ENCODE measurements around the gene NUCB2.

The NUCB2 gene

DNA sequence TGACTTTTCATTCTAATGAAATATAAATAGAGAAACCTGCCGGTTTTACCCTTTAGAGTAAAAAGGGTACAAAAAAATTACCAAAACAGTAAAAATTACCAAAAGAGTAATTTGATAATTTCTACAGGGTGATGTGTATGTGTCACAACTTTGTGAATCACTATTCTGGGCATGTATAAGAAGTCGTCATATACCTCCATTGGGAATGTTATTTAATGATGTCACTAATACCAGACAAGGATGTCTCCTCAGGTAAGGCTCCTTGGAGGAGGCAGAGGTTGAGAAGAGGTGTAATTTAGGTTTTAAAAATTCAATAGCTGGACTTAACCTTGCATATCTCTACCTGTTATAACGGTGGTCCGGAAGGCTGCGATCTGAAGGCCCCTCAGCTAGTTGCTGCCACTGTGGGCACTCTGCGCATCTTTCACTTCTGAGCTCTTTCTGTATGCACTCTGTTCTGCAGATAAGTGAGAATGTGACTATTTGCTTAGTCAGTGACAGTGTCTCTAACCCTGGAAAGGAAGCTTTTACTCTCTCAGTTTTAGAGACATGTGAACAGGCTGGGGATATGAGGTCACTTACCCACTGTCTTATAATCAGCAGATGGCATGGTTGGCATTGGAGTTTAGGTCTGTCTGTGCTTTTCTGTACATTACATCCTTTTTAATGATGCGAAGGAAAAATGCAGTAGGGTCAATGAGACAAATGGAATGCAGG is 74.1 kb downstream of the NUCB2 start:
- peaks cover 0 to 34% (median 25%) of the 10 kb centered on the region in 11 experiments; a peak in 15 of 22 replicates for H4K20me1 ChIP-seq
- H3K36me3 ChIP-seq, result peaks cover 0 to 13% (median 0%) of the 10 kb centered on the region in 11 experiments; a peak in 2 of 22 replicates
- no peak overlapping the region for H3K4me3 ChIP-seq
- no peak overlapping the region for H3K27ac ChIP-seq
- peaks cover 42 to 62% (median 59%) of the 10 kb centered on the region in 11 experiments for H3K27me3 ChIP-seq
- no peak overlapping the region for H3K9ac ChIP-seq
- H3K4me1 ChIP-seq, result peaks cover 6 to 32% (median 27%) of the 10 kb centered on the region in 10 experiments
- peak overlapping the region in 1 of 11 experiments; percentile 94; a peak in 2 of 22 replicates for H3K4me2 ChIP-seq
- peaks cover 6 to 10% (median 8%) of the 10 kb centered on the region in 11 experiments; a peak in 19 of 22 replicates for H3K9me3 ChIP-seq (replicated peaks in 1 of 11)
- no peak for TF ChIP-seq Cebpa-rat (IDR thresholded peaks at IDR 0.05)

DNA sequence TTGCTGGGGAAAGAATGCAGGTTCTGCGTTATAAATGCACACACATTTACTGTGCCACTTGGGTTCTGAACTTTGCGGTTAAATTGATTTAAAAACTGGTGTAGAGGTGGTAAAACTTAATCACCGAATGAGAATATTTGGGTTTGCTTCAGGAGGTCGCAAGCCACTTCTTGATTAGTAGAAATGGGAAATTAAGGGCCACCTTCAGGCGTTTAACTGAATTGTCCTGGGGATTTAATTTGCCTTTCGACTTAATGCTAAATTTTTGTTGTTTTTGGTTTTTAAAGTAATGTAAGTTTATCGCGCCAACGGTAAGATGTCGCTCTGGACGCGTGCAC is 74.6 kb downstream of the NUCB2 start:
- H3K36me3 ChIP-seq, result peaks cover 0 to 11% (median 0%) of the 10 kb centered on the region in 11 experiments; a peak in 2 of 22 replicates
- peak overlapping the region; percentile 88 to 99 (median 93) for H3K4me2 ChIP-seq
- peaks cover 9 to 15% (median 13%) of the 10 kb centered on the region in 11 experiments; a peak in 19 of 22 replicates for H3K9me3 ChIP-seq (replicated peaks in 1 of 11)
- peaks cover 6 to 32% (median 27%) of the 10 kb centered on the region in 10 experiments for H3K4me1 ChIP-seq
- TF ChIP-seq Cebpa-rat (IDR thresholded peaks at IDR 0.05), result no peak
- peak overlapping the region; percentile 49 to 74 (median 61) for H3K4me3 ChIP-seq
- peak overlapping the region in 2 of 11 experiments; percentile 14 to 38; a peak in 1 of 22 replicates for H3K27ac ChIP-seq
- H4K20me1 ChIP-seq, result peaks cover 0 to 34% (median 25%) of the 10 kb centered on the region in 11 experiments; a peak in 15 of 22 replicates
- peaks cover 42 to 62% (median 59%) of the 10 kb centered on the region in 11 experiments for H3K27me3 ChIP-seq
- peak overlapping the region in 5 of 11 experiments; percentile 11 to 63 (median 59); a peak in 9 of 22 replicates for H3K9ac ChIP-seq

DNA sequence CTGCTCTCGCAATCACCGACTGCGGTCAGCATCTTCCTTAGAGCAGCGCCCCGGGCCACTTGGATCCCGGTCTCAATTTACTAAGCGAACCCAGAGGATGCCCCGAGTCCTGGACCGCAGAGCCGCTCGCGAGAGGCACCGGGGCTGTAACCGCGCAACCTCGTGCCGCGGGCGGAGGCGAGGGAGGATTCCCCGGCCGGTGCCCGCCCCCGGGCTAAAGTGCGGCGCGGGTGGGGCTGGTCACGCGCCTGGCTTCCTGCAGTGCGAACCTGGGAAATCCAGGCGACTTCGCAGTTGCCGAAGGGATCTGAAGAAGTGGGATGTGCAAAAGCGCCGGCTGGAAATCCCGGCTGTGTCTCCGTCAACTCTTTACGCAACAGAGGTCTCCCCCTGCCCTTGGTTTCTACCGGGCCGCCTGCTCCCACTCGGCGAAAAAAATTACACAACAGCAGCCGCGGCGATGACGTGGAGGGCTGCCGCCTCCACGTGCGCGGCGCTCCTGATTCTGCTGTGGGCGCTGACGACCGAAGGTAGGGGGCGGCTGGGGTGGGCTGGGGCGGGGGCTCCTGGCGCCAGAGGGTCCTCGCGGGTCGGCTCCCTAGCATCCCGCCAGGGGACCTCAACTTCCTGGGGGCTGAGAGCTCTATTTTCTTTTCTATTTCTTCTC is 75.1 kb downstream of the NUCB2 start, which contains the start of gene NCR3LG1:
Gene NCR3LG1 (plus strand): TSS at position 291 of the 667 bp plus-strand sequence. CDS start 170 bp downstream, at position 461.
- H3K27ac ChIP-seq, result peak within 1 kb of the TSS in 3 of 11 experiments; percentile 14 to 45 (median 39); a peak in 5 of 22 replicates
- peaks cover 42 to 62% (median 59%) of the 10 kb centered on the region in 11 experiments for H3K27me3 ChIP-seq
- H3K4me2 ChIP-seq, result peak within 1 kb of the TSS; percentile 88 to 99 (median 93)

DNA sequence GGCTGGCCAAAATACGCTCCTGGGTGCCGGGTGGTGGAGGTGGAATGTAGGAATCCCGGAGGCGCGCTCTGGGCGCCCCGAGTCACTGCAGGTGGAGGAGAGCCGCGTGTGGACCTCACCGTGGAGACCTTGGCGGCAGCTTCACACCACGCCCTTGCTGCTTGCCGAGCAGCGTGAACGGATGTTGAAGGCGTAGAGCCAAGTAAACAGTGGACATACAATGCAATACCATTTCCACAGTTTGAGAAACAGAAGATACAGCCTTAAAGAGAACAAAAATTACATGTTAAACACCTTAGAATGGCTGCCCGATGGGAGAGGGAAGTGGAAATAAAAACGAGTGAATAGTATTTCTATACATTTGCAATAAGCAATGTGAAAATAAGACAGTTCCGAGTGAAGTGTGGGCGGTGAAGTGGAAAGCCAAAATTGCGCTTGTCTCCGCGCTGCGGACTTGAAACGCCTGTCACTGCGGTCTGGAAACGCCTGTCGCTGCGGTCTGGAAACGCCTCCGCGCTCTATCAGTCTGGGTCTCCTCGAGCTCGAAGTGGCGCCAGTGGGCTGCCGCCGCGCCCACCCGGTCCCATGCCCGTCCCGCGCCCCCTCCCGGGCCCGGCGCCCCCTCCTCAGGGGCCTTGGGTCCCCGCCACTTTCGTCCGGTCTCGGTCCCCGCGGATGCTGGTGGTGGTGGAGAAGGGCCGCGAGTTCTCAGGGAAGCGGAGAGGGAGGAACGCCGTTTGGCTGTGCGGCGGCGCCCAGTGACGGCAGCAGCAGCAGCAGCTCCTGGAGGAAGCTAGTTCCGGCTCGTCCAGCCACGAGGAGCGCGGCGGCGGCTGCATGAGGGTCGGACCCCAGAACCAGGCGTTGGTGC is 76.6 kb downstream of the NUCB2 start:
- H3K4me2 ChIP-seq, result peak overlapping the region; percentile 88 to 99 (median 93)
- peak overlapping the region; percentile 49 to 74 (median 61) for H3K4me3 ChIP-seq
- peak overlapping the region in 3 of 11 experiments; percentile 15 to 45 (median 31); a peak in 3 of 22 replicates for H3K27ac ChIP-seq
- peaks cover 42 to 62% (median 59%) of the 10 kb centered on the region in 11 experiments for H3K27me3 ChIP-seq
- H3K4me1 ChIP-seq, result peaks cover 6 to 32% (median 27%) of the 10 kb centered on the region in 10 experiments
- H4K20me1 ChIP-seq, result peaks cover 0 to 34% (median 25%) of the 10 kb centered on the region in 11 experiments; a peak in 15 of 22 replicates
- H3K36me3 ChIP-seq, result peaks cover 0 to 8% (median 0%) of the 10 kb centered on the region in 11 experiments; a peak in 2 of 22 replicates
- peak overlapping the region in 10 of 11 experiments; percentile 8 to 63 (median 54); a peak in 18 of 22 replicates for H3K9ac ChIP-seq
- H3K9me3 ChIP-seq (replicated peaks in 1 of 11), result peaks cover 10 to 24% (median 19%) of the 10 kb centered on the region in 11 experiments; a peak in 19 of 22 replicates
- no peak for TF ChIP-seq Cebpa-rat (IDR thresholded peaks at IDR 0.05)

More for the DNA sequence above, 75.1 kb downstream of the NUCB2 start, which contains the start of gene NCR3LG1:
- peak within 1 kb of the TSS; percentile 49 to 74 (median 61) for H3K4me3 ChIP-seq
- peak in 2 of 11 experiments; percentile 11 to 68; a peak in 3 of 22 replicates for TF ChIP-seq Cebpa-rat (IDR thresholded peaks at IDR 0.05)
- peaks cover 10 to 20% (median 16%) of the 10 kb centered on the region in 11 experiments; a peak in 19 of 22 replicates for H3K9me3 ChIP-seq (replicated peaks in 1 of 11)
- H4K20me1 ChIP-seq, result peaks cover 0 to 34% (median 25%) of the 10 kb centered on the region in 11 experiments; a peak in 15 of 22 replicates
- H3K9ac ChIP-seq, result peak within 1 kb of the TSS in 9 of 11 experiments; percentile 7 to 63 (median 55); a peak in 15 of 22 replicates
- H3K36me3 ChIP-seq, result peaks cover 0 to 8% (median 0%) of the 10 kb centered on the region in 11 experiments; a peak in 2 of 22 replicates
- H3K4me1 ChIP-seq, result peaks cover 6 to 32% (median 27%) of the 10 kb centered on the region in 10 experiments

DNA sequence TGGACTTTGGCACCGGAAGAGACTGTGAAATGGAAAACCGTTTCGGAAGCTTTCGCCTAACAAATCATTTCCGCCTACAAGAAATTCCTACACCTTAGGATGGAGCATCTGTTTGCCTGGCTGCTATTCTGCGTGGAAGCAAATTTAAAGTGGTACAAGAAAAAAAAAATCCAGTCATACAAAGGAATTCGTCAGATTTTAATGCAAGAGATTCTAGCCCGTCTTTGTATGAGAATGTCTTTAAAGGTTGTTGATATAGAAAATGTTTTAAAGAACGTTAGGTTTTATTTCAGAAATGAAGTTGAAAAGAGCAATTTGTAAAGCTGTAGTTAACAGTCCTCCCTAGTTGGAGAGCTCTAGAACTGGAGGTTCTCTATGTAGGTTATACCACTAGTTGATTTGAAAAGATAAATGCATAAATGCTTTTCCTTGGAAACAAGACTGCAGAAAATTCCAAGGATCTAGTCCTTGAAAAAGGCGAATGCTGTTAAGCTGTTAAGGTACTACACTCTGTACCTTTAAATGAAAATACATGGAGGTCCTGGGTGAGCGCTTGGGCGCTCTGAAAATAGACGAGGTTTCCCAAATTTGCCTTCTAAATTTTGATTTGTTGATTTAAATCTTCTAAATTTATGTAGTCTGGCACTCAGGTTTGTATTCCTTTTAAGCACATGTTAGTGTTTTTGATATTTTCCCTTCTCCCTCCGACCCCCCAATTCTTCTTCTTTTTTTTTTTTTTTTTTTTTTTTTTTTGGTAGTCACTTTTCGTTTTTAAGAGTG is 77.5 kb downstream of the NUCB2 start:
- H4K20me1 ChIP-seq, result peaks cover 0 to 34% (median 25%) of the 10 kb centered on the region in 11 experiments; a peak in 15 of 22 replicates
- H3K4me2 ChIP-seq, result peak overlapping the region; percentile 88 to 99 (median 93)
- peaks cover 11 to 24% (median 19%) of the 10 kb centered on the region in 11 experiments; a peak in 19 of 22 replicates for H3K9me3 ChIP-seq (replicated peaks in 1 of 11)
- H3K4me3 ChIP-seq, result peak overlapping the region; percentile 49 to 74 (median 61)
- H3K9ac ChIP-seq, result peak overlapping the region in 10 of 11 experiments; percentile 8 to 63 (median 54); a peak in 16 of 22 replicates
- no peak for TF ChIP-seq Cebpa-rat (IDR thresholded peaks at IDR 0.05)
- H3K27me3 ChIP-seq, result peaks cover 42 to 62% (median 59%) of the 10 kb centered on the region in 11 experiments
- H3K27ac ChIP-seq, result peak overlapping the region in 3 of 11 experiments; percentile 15 to 45 (median 31); a peak in 2 of 22 replicates
- peaks cover 0 to 7% (median 0%) of the 10 kb centered on the region in 11 experiments; a peak in 2 of 22 replicates for H3K36me3 ChIP-seq
- peaks cover 6 to 32% (median 27%) of the 10 kb centered on the region in 10 experiments for H3K4me1 ChIP-seq

DNA sequence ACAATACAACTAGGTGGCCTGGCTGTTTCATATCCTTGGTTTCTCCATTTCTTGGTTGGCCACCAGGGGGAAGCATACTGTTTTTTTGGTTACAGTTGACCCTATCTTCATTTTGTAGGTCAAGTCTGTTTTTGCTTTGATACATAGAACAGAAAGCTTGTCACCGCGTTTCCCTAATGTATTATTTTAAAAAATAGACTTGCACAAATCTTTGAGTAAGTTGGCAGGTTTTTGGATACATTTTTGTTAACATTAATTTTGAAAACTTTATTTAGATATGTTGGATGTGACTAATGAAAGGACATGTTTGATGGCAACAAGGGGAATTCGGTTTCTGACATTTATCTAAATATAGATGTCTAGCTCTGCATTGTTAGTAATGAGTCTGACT is 78.1 kb downstream of the NUCB2 start:
- no peak for TF ChIP-seq Cebpa-rat (IDR thresholded peaks at IDR 0.05)
- peak overlapping the region in 2 of 11 experiments; percentile 94 to 99; a peak in 4 of 22 replicates for H3K4me2 ChIP-seq

DNA sequence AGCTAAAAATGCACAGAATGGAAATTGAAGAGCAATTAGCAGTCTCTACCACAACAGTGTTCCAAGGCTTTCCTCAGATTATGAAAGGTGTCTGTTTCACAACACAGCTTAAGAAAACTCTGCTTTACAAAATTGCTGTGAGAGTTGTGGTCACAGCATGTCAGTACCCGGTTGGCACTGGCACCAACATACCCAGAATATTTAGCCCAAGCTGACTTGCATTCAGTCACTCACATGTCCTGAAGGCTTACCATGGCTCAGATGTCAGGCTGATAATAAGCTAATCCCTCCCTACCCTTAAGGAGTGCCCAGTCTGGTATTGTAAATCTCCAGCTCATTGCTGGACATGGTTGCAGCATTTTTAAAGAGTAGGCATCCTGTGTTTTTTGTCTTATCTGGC is 90.0 kb downstream of the NUCB2 start:
- no peak for TF ChIP-seq Cebpa-rat (IDR thresholded peaks at IDR 0.05)
- no peak overlapping the region for H3K9ac ChIP-seq
- H4K20me1 ChIP-seq, result no peaks in the 10 kb centered on the region
- H3K36me3 ChIP-seq, result peaks cover 4 to 34% (median 16%) of the 10 kb centered on the region in 11 experiments; a peak in 11 of 22 replicates
- no peak overlapping the region for H3K4me3 ChIP-seq
- no peak overlapping the region for H3K27ac ChIP-seq
- H3K4me1 ChIP-seq, result no peaks in the 10 kb centered on the region
- peaks cover 42 to 75% (median 59%) of the 10 kb centered on the region in 11 experiments for H3K9me3 ChIP-seq (replicated peaks in 1 of 11)
- H3K27me3 ChIP-seq, result no peaks in the 10 kb centered on the region
- no peak overlapping the region for H3K4me2 ChIP-seq

More for the DNA sequence above, 78.1 kb downstream of the NUCB2 start:
- Histone ChIP-seq H3K9me3 (replicated peaks in 1 of 11) (peaks cover 11 to 29% (median 23%) of the 10 kb centered on the region in 11 experiments; a peak in 20 of 22 replicates), H3K27me3 (peaks cover 42 to 59% (median 56%) of the 10 kb centered on the region in 11 experiments), H3K27ac (no peak overlapping the region), H3K4me1 (peaks cover 6 to 32% (median 27%) of the 10 kb centered on the region in 10 experiments), H3K9ac (no peak overlapping the region), H3K36me3 (peaks cover 0 to 1% (median 0%) of the 10 kb centered on the region in 11 experiments; a peak in 1 of 22 replicates), H3K4me3 (no peak overlapping the region), H4K20me1 (peaks cover 0 to 34% (median 25%) of the 10 kb centered on the region in 11 experiments; a peak in 15 of 22 replicates)

Measured in BLaER1 treated with 17β-estradiol and CSF1 and Interleukin-3, amounts not matched to agents 10 nM and 100 nM (cell line).